Lung (tissue), 12 donors: ENCODE data around the gene TAAR2. TPM values are rescaled to one million over a fixed set of nuclear protein-coding genes. Genes with fewer than 3 reads are reported as not detected.
"Not testable (repeated sequence)": the region's sequence is repeated elsewhere in the genome, so short reads cannot be mapped to it uniquely, and the experiment has no call there.

Experiments
- ATAC-seq: fragments of 200-7000 bp; cut with Tn5 transposase; one replicate; pipeline ENCODE4 v1.9.1; 2020; ENCODE audit warnings: moderate number of reproducible peaks; ENCODE audit not compliant: insufficient read depth, low FRiP score
- DNase-seq, 3 donors: peaks; one replicate each; pipeline ENCODE4 v3.0.0-alpha.2; 2013 to 2017
- H3K27ac ChIP-seq, 2 donors: one replicate each; pipeline ENCODE4 v1.5.1; 2013; ENCODE audit warnings: mild to moderate bottlenecking in 2 of 2, moderate library complexity in 2 of 2, control low read depth in 1 of 2, inconsistent platforms in 1 of 2, low read depth in 1 of 2, low read length in 1 of 2
- H3K27me3 ChIP-seq, 3 donors: one replicate each; pipeline ENCODE4 v1.5.1; 2013; ENCODE audit warnings: low read length in 2 of 3; ENCODE audit not compliant: control insufficient read depth in 3 of 3, insufficient read depth in 3 of 3
- H3K36me3 ChIP-seq, 4 donors: one replicate each; pipeline ENCODE4 v1.5.1; 2013; ENCODE audit warnings: low read length in 4 of 4, mild to moderate bottlenecking in 1 of 4, moderate library complexity in 1 of 4; ENCODE audit not compliant: control insufficient read depth in 4 of 4, insufficient read depth in 4 of 4
- H3K4me1 ChIP-seq, 5 donors: one replicate each; pipeline ENCODE4 v1.5.1; 2013; ENCODE audit warnings: low read length in 5 of 5, mild to moderate bottlenecking in 2 of 5, moderate library complexity in 1 of 5; ENCODE audit not compliant: control insufficient read depth in 5 of 5, insufficient read depth in 5 of 5
- H3K4me3 ChIP-seq: one replicate; pipeline ENCODE4 v1.5.1; 2013; ENCODE audit warnings: mild to moderate bottlenecking, control low read depth, moderate library complexity
- H3K9ac ChIP-seq, 2 donors: one replicate each; pipeline ENCODE4 v1.5.1; 2013; ENCODE audit warnings: low read length in 2 of 2, control low read depth in 1 of 2; ENCODE audit not compliant: insufficient read depth in 1 of 2
- H3K9me3 ChIP-seq, 4 donors: one replicate each; pipeline ENCODE4 v1.5.1; 2013; ENCODE audit warnings: low read length in 3 of 4, mild to moderate bottlenecking in 1 of 4, moderate library complexity in 1 of 4; ENCODE audit not compliant: control insufficient read depth in 4 of 4, insufficient read depth in 3 of 4
- CTCF ChIP-seq: IDR thresholded peaks from 2 replicates; pipeline ENCODE4 v1.5.1; 2012; ENCODE audit warnings: mild to moderate bottlenecking; ENCODE audit errors: control extremely low read depth, extremely low read depth
- WGBS, 2 donors: extraction: QIAGEN DNeasy Blood & Tissue Kit; methylation state at CpG; one replicate each; pipeline ENCODE4 v1.1.7; 2013; 5-methylcytosine and 5-hydroxymethylcytosine counted together
- polyA plus RNA-seq, 2 donors: library from polyadenylated mRNA; stranded (reverse); fragments of 200-250 nt; gene quantifications; one replicate each; pipeline ENCODE4 v1.2.1, GENCODE V29; 2013
- total RNA-seq, 2 donors: library from RNA; depleted of rRNA in 1 of 2; stranded (reverse); fragments of >200 nt in 1 of 2; gene quantifications; one replicate each; pipeline ENCODE4 v1.2.1, GENCODE V29; 2014 to 2021
- donor health status: control.
- donor health status: control.
- donor health status: Bipolar disorder and iron deficiency.
- donor health status: healthy.
- donor health status: DM: yes; HTN: yes; CAD: no.

Gene TAAR2
- total and polyA plus RNA-seq, 4 donors = not detected

GRCh38 chr6:132635288-132635687, 11.2 kb upstream of the TAAR2 start:
- H3K9me3 ChIP-seq, H3K27ac ChIP-seq, ATAC-seq, DNase-seq, H3K4me1 ChIP-seq, H3K27me3 ChIP-seq, H3K4me3 ChIP-seq, H3K9ac ChIP-seq, H3K36me3 ChIP-seq: not testable (repeated sequence)
- 42 to 64% methylated on average over 3 of the region's 3 CpGs for WGBS, 2 donors

GRCh38 chr6:132634796-132635195, 10.7 kb upstream of the TAAR2 start:
- WGBS, 2 donors = 80 to 87% methylated on average over 4 of the region's 4 CpGs

GRCh38 chr6:132633362-132633761, 9.3 kb upstream of the TAAR2 start:
- no peak overlapping the region for H3K9ac ChIP-seq
- no peak for TF ChIP-seq CTCF
- no peaks in the 10 kb centered on the region for H3K27me3 ChIP-seq
- H3K9me3 ChIP-seq = no peaks in the 10 kb centered on the region
- DNase-seq (no peak), ATAC-seq (no peak)
- no peaks in the 10 kb centered on the region for H3K36me3 ChIP-seq
- 86 to 88% methylated on average over 2 of the region's 2 CpGs for WGBS, 2 donors
- H3K27ac ChIP-seq = no peak overlapping the region
- H3K4me1 ChIP-seq = no peaks in the 10 kb centered on the region
- no peak overlapping the region for H3K4me3 ChIP-seq

More at GRCh38 chr6:132634796-132635195, 10.7 kb upstream of the TAAR2 start:
- H3K4me3 ChIP-seq = no peak overlapping the region
- no peaks in the 10 kb centered on the region for H3K36me3 ChIP-seq
- no peaks in the 10 kb centered on the region for H3K27me3 ChIP-seq
- no peak for TF ChIP-seq CTCF
- no peak overlapping the region for H3K27ac ChIP-seq
- no peaks in the 10 kb centered on the region for H3K9me3 ChIP-seq
- no peak for DNase-seq
- H3K4me1 ChIP-seq = no peaks in the 10 kb centered on the region
- no peak overlapping the region for H3K9ac ChIP-seq
- no peak for ATAC-seq

GRCh38 chr6:132623106-132623845, 799 bp downstream of the TAAR2 start:
- ATAC-seq (no peak), DNase-seq (no peak)
- H3K9me3 ChIP-seq = peaks cover 0 to 2% (median 0%) of the 10 kb centered on the region in 4 donors
- H3K4me3 ChIP-seq = no peak overlapping the region
- TF ChIP-seq CTCF = no peak
- H3K36me3 ChIP-seq = no peaks in the 10 kb centered on the region
- no peaks in the 10 kb centered on the region for H3K4me1 ChIP-seq
- WGBS, 2 donors = 76 to 84% methylated on average over 6 of the region's 6 CpGs
- H3K27me3 ChIP-seq = no peaks in the 10 kb centered on the region
- H3K9ac ChIP-seq = no peak overlapping the region
- H3K27ac ChIP-seq = no peak overlapping the region
